Thoracic aorta endothelial cell (primary cell): ENCODE measurements around the gene LEFTY2. TPM values are rescaled to one million over a fixed set of nuclear protein-coding genes. Genes with fewer than 3 reads are reported as not detected.

Experiments
- small RNA-seq: library from RNA; depleted of rRNA; stranded (forward); fragments of <200 nt; gene quantifications from one replicate; pipeline ENCODE3, GENCODE V24; 2012
- total RNA-seq: library from RNA; depleted of rRNA; stranded (reverse); fragments of >200 nt; gene quantifications from 2 replicates; pipeline ENCODE4 v1.2.3, GENCODE V29; 2012

LEFTY2 gene
- 0.13 TPM in 1 of 2 replicates, not detected in the other for total RNA-seq

DNA sequence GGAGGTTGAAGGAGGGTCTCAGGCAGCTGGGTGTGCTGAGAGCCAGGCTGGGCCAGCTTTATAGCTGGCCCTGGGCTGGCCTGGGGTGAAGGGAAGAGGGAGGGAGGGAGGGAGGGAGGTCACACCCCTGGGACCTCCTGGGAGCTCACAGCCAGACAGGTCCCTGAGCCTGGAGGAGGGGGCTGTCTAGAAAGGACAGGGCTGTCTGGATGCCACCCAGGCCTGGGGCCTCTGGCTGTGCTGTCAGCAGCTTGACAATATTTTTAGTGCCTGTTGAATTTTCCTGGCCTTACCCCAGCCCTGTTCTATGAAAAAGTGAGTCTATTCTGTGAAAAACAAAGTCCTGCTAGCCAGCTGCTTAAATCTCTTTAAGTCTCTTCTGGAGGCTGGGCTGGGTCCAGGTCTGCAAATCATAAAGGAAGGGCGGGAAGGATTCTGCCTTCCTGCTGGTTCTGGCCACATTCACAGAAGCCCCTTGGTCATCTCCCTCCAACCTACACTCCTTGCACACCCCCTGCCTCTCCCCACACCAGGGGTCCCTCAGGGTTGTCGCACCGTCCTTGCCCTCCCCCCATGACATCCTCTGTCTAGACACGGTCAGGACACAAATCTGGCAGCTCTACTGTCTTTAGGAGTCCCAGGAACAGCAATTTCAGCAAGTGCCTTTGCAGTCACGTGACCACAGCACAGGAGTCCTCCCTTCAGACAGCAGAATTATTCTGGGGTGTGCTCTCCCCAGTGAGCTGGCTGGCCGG lies at the start of gene LEFTY2:
Gene LEFTY2, minus strand, starts transcription at position 34 of the 755 bp plus-strand sequence. CDS start 80 bp downstream, outside the sequence.

GRCh38 chr1:225923692-225924555 lies 17.1 kb downstream of the LEFTY2 start, which contains the start of gene PYCR2:
Gene PYCR2, minus strand, starts transcription at chr1:225924250. Its CDS starts 140 bp downstream, at chr1:225924110.

GRCh38 chr1:225888898-225889601 lies 52.0 kb downstream of the LEFTY2 start, which contains the start of gene LEFTY1:
Gene LEFTY1, minus strand, starts transcription at chr1:225889146. Its CDS starts 80 bp downstream, at chr1:225889066.

Small RNA genes within 50 kb of the gene (small RNA-seq; reads per million reads assigned to genes)
- gene AL117348.1 (not detected), gene NDUFA3P3 (not detected)

Other genes with a start within 250 kb of the LEFTY2 start
- 360 and 445 TPM in 2 replicates for gene SRP9, start 163.4 kb downstream of the LEFTY2 start, total RNA-seq
- gene EPHX1, start 131.1 kb downstream of the LEFTY2 start, total RNA-seq, result 17.2 and 19.7 TPM in 2 replicates
- 22.7 and 31.9 TPM in 2 replicates for gene TMEM63A, start 58.8 kb downstream of the LEFTY2 start, total RNA-seq
- gene LEFTY1, start 52.1 kb downstream of the LEFTY2 start, total RNA-seq, result not detected in 2 replicates
- 31.9 and 40.5 TPM in 2 replicates for gene PYCR2, start 17.0 kb downstream of the LEFTY2 start, total RNA-seq
- 25.2 and 28.1 TPM in 2 replicates for gene SDE2, start 58.1 kb upstream of the LEFTY2 start, total RNA-seq
- 241 and 295 TPM in 2 replicates for gene H3-3A, start 121.5 kb upstream of the LEFTY2 start, total RNA-seq
- gene ACBD3, start 245.5 kb upstream of the LEFTY2 start, total RNA-seq, result 51.6 and 57.8 TPM in 2 replicates